ES-I3 (cell line): ENCODE data around the gene PPM1N.
"Not testable (repeated sequence)": the region's sequence is repeated elsewhere in the genome, so short reads cannot be mapped to it uniquely, and the experiment has no call there.

Experiments
- H3K36me3 ChIP-seq: 2 replicates; pipeline ENCODE4 v1.6.1; 2013; ENCODE audit warnings: mild to moderate bottlenecking, low read length, control low read depth, moderate library complexity; ENCODE audit not compliant: insufficient read depth
- H3K4me1 ChIP-seq: 2 replicates; pipeline ENCODE4 v1.6.1; 2013; ENCODE audit warnings: mild to moderate bottlenecking, control low read depth, low read length; ENCODE audit not compliant: insufficient read depth
- H3K9ac ChIP-seq: 2 replicates; pipeline ENCODE4 v1.6.1; 2013; ENCODE audit warnings: low read depth, mild to moderate bottlenecking, low read length, moderate library complexity
- H3K9me3 ChIP-seq: 2 replicates; pipeline ENCODE4 v1.6.1; 2013; ENCODE audit warnings: mild to moderate bottlenecking, low read length, moderate library complexity; ENCODE audit not compliant: control insufficient read depth, insufficient read depth

Gene PPM1N

DNA sequence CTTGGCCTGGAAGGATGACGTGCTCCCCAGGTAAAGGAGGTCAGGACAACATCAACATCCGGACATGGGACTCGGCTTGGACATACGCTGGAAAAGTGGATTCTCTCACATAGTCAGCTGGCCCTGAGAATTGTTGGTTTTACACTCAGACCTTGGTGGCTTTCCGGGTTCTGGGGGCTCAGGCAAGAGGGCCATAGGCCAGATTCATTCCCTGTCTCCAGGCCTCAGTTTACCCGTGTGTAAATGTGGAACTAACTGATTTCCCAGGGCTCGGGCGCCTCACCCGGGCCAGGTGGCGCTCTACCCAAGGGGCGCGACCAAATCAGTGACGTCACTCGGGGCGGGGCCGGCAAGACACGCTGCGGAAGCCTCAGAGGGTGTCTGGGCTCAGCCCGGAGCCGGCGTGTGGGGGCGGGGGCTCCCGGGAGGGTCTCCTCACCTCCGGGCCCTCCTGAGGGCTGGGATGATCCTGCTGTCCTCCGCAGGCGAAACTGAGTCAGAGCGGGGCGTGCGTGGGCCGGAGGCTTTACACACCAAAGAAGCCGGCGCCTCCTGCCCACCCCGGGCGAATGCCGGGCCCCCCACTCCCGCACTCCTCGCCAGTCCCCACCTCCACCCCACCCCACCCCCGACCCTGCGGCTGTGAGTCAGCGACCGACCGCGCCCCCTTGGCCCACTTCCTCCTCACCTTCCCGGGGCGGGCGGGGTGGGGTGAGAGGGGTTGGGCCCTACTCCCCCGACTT is 8.2 kb downstream of the PPM1N start:
- H3K9ac ChIP-seq: peak overlapping the region; percentile 98
- peaks cover 19% of the 10 kb centered on the region for H3K4me1 ChIP-seq
- H3K36me3 ChIP-seq: no peaks in the 10 kb centered on the region
- H3K9me3 ChIP-seq: no peaks in the 10 kb centered on the region

DNA sequence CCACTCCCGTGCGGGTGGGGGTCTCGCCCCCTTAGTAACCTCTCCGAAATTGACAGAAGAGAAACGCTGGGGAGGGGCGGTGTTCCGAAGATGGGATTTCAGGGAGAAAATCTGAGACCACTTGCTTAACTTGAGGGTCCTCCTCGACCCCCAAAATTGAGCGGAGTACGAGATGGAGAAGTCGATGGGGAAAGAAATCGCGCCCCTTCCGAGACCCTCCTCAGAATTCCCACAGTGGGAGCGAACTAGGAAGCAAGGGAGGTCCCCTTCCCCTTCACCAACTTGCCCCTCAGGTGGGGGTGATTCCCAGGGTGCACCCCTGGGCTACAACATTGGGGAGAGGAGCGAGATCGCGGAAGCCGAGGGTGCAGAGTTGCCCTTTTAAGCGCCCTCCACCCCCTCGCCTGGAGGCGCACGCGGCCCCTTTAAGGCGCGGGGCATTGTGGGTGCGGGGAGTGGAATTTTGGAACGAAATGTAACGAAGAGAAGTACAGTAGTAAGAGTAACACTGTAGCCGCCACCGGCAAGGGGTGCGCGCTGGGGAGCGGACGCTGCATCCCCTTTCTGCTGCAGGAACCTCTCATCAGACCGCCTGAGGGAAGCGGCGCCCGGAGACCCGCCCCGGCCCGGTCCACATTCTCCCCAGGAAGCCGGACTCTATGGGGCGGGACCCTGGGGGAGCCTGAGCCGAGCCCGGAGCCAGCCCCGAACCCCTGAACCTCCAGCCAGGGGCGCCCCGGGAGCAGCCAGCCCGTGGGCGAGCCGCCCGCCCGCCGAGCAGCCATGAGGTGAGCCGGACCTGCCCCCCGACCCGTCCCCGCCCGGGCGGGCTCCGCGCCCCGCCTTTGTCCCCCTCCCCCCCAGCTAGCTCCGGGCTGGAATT is 9.0 kb downstream of the PPM1N start, which contains the start of gene VASP:
VASP (plus strand) TSS at position 491 of the 883 bp plus-strand sequence; CDS start at position 784, 293 bp downstream.
- Histone ChIP-seq H3K9ac (peak within 1 kb of the TSS; percentile 98), H3K9me3 (no peaks in the 10 kb centered on the region), H3K4me1 (peaks cover 16% of the 10 kb centered on the region), H3K36me3 (no peaks in the 10 kb centered on the region)

DNA sequence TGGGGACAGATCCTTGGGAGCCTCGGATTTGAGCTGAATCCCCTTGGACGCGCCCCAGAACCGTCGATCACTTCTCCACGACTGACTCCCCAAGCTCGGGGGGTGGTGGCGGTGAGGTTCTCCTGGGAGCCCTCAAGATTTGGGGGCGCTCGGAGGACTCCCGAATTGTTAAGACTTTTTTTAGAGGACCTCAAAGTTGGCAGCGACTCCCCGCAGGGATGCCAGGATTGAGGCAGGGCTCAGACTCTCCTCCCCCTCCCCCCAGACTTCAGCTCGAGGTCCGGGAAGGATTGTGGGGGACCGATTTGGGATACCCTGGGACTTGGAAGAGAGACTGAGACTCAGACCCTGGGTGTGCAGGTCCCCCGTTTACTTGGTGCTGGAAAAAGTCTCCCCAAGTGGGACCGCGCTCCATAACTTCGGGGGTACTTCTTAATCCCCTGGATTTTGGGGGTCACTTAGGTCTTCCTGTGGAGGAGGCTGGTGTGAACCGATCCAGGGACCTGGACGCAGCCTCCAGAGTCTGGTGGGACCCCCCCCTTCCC is 9.7 kb downstream of the PPM1N start:
- Histone ChIP-seq H3K9ac (peak overlapping the region; percentile 98), H3K4me1 (peaks cover 16% of the 10 kb centered on the region), H3K36me3 (no peaks in the 10 kb centered on the region), H3K9me3 (no peaks in the 10 kb centered on the region)

DNA sequence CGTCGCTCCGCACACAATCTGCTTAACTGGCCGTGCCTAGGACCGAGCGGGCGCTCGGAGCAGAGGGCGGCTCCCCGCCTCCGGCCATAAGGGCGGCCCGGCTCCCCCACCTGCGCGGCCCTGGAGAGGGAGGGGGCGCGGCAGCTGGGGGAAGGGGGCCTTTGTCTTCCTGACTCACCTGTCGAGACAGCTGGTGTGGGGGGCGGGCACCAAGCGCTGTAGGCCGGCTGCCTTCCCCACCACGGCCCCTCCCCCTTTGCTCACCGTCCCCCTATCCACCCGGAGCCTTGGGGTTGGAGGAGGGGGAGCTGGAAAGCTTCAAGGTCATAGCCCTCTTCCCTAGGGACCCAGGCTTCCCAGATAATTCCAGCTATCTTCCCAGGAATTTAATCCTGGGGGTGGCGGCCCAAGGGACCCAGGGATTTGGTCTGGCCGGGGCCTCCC is 10.2 kb downstream of the PPM1N start:
- Histone ChIP-seq H3K4me1 (peaks cover 16% of the 10 kb centered on the region), H3K9me3 (no peaks in the 10 kb centered on the region), H3K36me3 (no peaks in the 10 kb centered on the region), H3K9ac (peak overlapping the region; percentile 98)

DNA sequence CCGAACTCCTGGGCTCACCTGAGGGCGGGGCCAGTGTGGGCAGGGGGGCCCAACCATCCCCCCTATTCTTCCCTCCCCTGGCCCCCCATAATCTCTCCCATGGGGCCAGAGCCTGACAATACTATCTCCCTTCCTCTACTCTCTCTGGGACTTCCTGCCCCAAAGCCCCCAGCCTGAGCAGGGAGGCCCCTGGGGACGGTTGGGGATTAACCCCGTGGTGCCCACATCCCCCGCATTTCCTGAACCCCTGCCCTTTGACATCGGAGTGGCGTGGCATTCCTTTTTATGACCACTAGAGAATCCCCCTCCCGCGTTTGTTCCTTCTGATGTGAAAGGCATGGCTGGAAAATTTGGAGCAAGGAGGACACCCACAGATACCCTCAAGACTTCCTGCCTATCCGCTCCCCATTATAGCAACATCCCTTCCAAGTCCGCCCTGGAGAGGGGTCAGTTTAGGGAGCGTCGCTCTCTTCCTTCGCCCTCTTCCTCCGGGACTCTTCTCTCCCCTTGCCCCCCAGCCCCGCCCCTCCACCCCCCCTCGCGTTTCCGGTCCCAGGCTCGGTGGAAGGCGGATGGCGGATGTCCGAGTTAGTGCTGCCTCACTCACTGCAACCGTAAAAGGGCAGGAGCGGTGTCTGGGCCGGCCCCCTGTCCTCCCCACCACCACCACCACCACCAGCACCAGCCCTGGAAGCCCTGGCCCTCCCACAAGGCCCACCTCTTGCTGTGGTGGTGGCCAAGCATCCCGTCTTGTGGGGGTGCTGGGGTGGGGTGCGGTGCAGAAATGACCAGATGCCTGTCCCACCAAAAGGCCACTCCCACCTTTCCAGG is 10.8 kb downstream of the PPM1N start:
- H3K9ac ChIP-seq: peak overlapping the region; percentile 98
- peaks cover 16% of the 10 kb centered on the region for H3K4me1 ChIP-seq
- no peaks in the 10 kb centered on the region for H3K9me3 ChIP-seq
- H3K36me3 ChIP-seq: no peaks in the 10 kb centered on the region; the same call in 1 of the 2 replicates

DNA sequence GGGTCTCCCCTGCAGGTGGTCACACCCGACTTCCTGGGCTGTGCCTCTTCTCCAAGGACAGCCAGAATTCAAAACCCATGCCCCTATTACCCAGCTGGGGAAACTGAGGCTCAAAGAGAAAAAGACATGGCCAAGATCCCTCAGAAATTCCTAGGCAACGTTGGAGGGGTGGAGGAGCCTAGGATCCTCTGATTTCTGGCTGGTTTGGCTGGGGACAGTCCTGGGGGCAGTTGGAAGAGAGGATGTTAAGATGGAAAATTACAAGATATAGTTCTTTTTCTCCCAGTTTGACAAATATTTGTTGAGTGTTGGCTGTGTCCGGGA is 11.4 kb downstream of the PPM1N start:
- Histone ChIP-seq H3K9ac (peak overlapping the region; percentile 32), H3K36me3 (no peaks in the 10 kb centered on the region; the same call in 1 of the 2 replicates), H3K9me3 (no peaks in the 10 kb centered on the region)

DNA sequence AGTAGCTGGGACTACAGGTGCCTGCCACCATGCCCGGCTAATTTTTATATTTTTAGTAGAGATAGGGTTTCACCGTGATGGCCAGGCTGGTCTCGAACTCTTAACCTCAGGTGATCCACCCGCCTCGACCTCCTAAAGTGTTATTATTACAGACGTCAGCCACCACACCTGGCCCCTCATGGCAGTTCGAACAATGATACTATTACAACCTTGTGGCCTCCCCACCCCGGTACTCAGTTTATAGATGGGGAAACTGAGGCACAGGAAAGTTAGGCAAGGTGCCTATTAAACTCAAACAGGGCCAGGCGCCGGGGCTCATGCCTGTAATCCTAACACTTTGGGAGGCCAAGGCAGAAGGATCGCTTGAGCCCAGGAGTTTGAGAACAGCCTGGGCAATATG is 12.1 kb downstream of the PPM1N start:
- H3K9ac ChIP-seq, H3K9me3 ChIP-seq, H3K36me3 ChIP-seq: not testable (repeated sequence)
- peaks cover 13% of the 10 kb centered on the region for H3K4me1 ChIP-seq

More for the DNA sequence above, 11.4 kb downstream of the PPM1N start:
- H3K4me1 ChIP-seq: peaks cover 16% of the 10 kb centered on the region

DNA sequence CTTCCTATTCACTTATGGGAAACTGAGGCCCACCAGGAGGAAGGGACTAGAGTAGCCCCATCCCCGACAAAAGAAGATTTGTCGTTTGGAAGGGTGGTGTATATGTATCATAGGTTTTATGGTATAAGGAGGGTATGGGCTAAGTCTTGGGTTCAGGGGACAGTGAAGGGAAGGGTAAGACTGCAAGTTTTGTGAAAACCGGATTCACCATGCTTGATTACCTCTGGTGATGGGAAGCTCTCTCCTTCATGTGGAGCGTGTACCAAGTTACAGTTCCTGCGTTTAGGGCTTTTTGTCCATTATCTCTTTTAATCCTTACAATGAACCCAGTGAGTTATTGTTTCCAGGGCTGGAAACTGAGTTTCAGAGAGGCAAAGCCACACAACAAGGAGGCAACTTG is 12.8 kb downstream of the PPM1N start:
- no peaks in the 10 kb centered on the region; the same call in 1 of the 2 replicates for H3K36me3 ChIP-seq

DNA sequence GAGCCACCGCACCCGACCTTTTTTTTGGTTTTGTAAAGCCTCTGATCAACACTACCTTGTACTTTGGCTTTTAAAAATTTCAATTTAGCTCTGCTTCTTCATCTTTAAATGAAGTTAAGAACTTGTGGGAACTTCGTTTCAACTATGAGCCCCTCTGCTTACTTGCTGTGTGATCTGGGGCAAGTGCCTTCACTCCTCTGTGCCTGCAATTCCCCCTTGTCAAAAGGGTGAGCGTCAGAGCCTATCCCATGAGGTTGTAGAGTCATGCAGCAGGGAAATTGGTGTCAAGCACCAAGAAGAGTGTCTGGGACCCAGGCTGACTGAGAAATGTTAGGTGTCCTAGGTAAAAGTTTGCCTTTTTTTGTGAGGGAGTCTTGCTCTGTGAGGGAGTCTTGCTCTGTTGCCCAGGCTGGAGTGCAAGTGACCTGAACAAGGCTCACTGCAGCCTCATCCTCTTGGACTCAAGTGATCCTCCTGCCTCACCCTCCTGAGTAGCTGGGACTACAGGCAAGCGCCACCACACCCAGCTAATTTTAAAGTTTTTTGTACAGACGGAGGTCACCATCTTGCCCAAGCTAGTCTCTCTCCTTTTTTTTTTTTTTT is 14.7 kb downstream of the PPM1N start:
- no peak overlapping the region for H3K9ac ChIP-seq
- H3K4me1 ChIP-seq: peaks cover 7% of the 10 kb centered on the region; the same call in 1 of the 2 replicates
- H3K9me3 ChIP-seq: no peaks in the 10 kb centered on the region
- H3K36me3 ChIP-seq: peaks cover 2% of the 10 kb centered on the region

More for the DNA sequence above, 12.8 kb downstream of the PPM1N start:
- Histone ChIP-seq H3K9ac (no peak overlapping the region), H3K4me1 (peaks cover 8% of the 10 kb centered on the region; the same call in 1 of the 2 replicates), H3K9me3 (no peaks in the 10 kb centered on the region)

DNA sequence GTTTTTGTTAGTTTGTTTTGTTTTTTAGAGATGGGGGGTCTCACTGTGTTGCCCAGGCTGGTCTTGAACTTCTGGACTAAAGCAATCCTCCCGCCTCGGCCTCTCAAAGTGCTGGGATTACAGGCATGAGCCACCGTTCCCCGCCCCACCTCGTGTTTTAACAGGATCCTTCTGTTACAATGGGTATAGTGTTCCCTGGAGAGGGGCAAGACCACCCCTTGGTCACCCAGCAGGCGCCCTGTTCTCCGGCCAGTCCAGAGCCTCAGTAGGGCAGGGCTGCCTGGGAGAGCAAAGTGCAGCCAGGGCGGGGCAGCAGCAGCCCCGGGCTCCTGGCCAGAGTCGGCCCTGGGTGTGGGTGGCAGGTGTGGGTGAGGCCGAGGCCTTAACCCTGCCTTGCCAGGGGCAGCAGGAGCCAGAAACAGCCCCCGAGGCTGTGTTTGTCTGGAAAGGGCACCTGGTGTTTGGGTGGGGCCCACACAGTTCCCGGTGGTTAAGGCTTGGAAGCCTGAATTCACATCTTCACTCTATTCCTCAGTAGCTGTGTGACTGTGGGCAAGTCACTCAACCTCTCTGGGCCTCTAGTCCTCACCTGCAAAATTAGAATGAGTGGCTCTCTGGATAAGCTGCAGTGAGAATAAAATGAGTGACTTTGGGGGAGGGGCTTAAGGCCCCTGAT is 16.3 kb downstream of the PPM1N start:
- H3K9ac ChIP-seq: no peak overlapping the region
- H3K36me3 ChIP-seq: peaks cover 5% of the 10 kb centered on the region
- H3K4me1 ChIP-seq: peaks cover 6% of the 10 kb centered on the region; the same call in 1 of the 2 replicates
- H3K9me3 ChIP-seq: no peaks in the 10 kb centered on the region

DNA sequence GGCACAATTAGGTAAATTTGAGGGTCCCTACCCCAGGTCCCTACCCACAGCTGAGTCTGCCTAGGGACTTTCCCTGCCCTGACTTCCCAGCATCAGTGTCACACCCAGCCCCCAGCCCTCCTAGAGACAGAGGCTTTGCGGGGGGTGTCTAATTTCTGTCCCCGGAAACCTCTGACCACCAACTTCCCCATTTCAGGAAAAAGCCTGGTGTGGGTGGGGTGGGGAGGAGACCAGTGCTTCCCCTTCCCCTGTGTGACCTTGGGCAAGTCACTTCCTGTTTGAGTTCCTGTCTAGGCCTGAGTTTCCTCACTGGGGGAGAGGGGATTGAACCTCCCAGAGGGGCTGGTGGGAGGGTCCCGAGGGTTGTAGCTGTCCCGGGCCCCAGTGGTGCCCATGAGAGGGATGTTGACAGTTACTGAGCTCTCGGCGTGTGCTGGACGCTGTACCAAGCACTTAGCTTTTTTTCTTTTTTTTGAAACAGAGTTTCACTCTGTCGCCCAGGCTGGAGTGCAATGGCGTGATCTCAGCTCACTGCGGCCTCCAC is 16.9 kb downstream of the PPM1N start:
- Histone ChIP-seq H3K4me1 (no peaks in the 10 kb centered on the region), H3K9ac (no peak overlapping the region), H3K36me3 (peaks cover 7% of the 10 kb centered on the region), H3K9me3 (no peaks in the 10 kb centered on the region)

DNA sequence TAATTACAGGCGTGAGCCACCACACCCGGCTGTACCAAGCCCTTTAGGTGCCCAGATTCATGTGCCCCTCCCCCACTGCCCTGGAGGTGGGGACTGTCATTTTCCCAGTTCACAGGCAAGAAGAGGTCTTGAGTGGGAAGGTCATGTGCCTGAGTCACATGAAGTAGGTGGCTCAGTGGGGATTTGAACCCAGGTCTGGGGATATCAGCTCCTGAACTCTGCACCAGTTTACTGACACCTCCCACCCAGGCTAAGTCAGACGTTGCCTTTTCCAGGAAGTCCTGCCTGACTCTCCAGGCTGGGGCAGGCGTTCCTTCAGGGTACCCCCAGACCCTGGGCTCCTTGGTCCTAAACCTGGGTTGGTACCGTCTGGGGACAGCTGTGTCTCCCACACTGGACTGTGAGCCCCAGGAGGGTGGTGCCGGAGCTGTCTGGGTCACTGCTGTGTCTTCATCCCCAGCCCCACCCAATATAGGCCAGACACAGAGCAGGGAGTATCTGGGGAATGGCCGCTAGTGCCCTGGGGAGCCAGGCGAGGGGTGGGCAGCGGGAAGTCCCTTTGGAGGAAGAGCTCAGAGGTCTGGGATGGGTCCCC is 17.7 kb downstream of the PPM1N start:
- no peaks in the 10 kb centered on the region for H3K9me3 ChIP-seq
- peaks cover 10% of the 10 kb centered on the region for H3K36me3 ChIP-seq
- no peak overlapping the region for H3K9ac ChIP-seq
- H3K4me1 ChIP-seq: no peaks in the 10 kb centered on the region; the same call in 1 of the 2 replicates
